Glutamatergic neuron (in vitro differentiated cells): ENCODE measurements around the gene CDC25B. TPM values are rescaled to one million over a fixed set of nuclear protein-coding genes. Genes with fewer than 3 reads are reported as not detected.

ENCODE experiments used
- DNase-seq: peaks from one replicate; pipeline ENCODE4 v3.0.0; 2022
- H3K27ac Mint-ChIP-seq: one replicate; pipeline ENCODE4 v1.8.0; 2020; ENCODE audit warnings: mild to moderate bottlenecking, mixed read lengths, inconsistent platforms; ENCODE audit not compliant: unreplicated experiment
- H3K27me3 Mint-ChIP-seq: one replicate; pipeline ENCODE4 v1.8.0; 2020; ENCODE audit warnings: mild to moderate bottlenecking, moderate library complexity, mixed read lengths, inconsistent platforms; ENCODE audit not compliant: unreplicated experiment
- H3K36me3 Mint-ChIP-seq: one replicate; pipeline ENCODE4 v1.8.0; 2020; ENCODE audit warnings: mild to moderate bottlenecking, mixed read lengths, inconsistent platforms; ENCODE audit not compliant: unreplicated experiment
- H3K4me1 Mint-ChIP-seq: one replicate; pipeline ENCODE4 v1.8.0; 2020; ENCODE audit warnings: mild to moderate bottlenecking, low read depth, mixed read lengths, inconsistent platforms; ENCODE audit not compliant: unreplicated experiment
- H3K4me3 Mint-ChIP-seq: one replicate; pipeline ENCODE4 v1.8.0; 2020; ENCODE audit warnings: mild to moderate bottlenecking, mixed read lengths, inconsistent platforms; ENCODE audit not compliant: unreplicated experiment
- H3K9me3 Mint-ChIP-seq: one replicate; pipeline ENCODE4 v1.8.0; 2020; ENCODE audit warnings: mild to moderate bottlenecking, moderate library complexity, mixed read lengths, inconsistent platforms; ENCODE audit not compliant: unreplicated experiment
- total RNA-seq: library from RNA; stranded (reverse); fragmentation: NEBNext Ultra II Directional; extraction: Animal tissue kit (Norgen Biotek cat#: 25700); gene quantifications from one replicate; pipeline ENCODE4 v1.2.1, GENCODE V29; 2021; ENCODE audit not compliant: unreplicated experiment
- TF ChIP-seq, protein P1 (sequence below): fragments of 200-600 bp; sonication (generic); IDR thresholded peaks from one replicate; pipeline ENCODE4 v1.5.0; 2021; ENCODE audit not compliant: partially characterized antibody, unreplicated experiment

The CDC25B gene
- total RNA-seq, 1 donor from 2014 or later = 27.6 TPM

DNA sequence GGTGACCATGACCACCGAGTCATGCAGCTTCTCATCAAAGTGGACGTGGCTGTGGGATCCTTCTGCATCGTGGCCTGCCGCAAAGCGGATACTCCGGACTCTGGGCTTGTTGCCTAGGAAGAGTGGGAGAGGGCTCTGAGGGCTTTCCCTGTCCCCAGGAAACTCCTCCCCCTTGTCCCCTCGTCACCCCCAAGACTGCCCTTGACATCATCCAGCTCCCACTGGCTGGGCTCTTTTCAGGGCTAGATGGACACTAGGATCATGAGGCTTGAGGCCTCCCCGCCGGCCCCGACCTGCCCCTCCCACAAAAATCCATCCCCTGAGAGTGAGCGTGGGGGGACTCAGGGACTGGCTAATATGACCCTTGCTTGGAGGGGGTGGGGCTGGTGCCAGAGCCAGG, 37.5 kb upstream of the CDC25B start:
- peaks cover 3% of the 10 kb centered on the region for H3K27me3 Mint-ChIP-seq
- no peak overlapping the region for H3K4me3 Mint-ChIP-seq
- H3K9me3 Mint-ChIP-seq = peaks cover 5% of the 10 kb centered on the region
- TF ChIP-seq, protein P1, sequence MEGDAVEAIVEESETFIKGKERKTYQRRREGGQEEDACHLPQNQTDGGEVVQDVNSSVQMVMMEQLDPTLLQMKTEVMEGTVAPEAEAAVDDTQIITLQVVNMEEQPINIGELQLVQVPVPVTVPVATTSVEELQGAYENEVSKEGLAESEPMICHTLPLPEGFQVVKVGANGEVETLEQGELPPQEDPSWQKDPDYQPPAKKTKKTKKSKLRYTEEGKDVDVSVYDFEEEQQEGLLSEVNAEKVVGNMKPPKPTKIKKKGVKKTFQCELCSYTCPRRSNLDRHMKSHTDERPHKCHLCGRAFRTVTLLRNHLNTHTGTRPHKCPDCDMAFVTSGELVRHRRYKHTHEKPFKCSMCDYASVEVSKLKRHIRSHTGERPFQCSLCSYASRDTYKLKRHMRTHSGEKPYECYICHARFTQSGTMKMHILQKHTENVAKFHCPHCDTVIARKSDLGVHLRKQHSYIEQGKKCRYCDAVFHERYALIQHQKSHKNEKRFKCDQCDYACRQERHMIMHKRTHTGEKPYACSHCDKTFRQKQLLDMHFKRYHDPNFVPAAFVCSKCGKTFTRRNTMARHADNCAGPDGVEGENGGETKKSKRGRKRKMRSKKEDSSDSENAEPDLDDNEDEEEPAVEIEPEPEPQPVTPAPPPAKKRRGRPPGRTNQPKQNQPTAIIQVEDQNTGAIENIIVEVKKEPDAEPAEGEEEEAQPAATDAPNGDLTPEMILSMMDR = no peak
- no peak for DNase-seq
- H3K36me3 Mint-ChIP-seq = peaks cover 4% of the 10 kb centered on the region
- no peak overlapping the region for H3K27ac Mint-ChIP-seq
- peaks cover 4% of the 10 kb centered on the region for H3K4me1 Mint-ChIP-seq

DNA sequence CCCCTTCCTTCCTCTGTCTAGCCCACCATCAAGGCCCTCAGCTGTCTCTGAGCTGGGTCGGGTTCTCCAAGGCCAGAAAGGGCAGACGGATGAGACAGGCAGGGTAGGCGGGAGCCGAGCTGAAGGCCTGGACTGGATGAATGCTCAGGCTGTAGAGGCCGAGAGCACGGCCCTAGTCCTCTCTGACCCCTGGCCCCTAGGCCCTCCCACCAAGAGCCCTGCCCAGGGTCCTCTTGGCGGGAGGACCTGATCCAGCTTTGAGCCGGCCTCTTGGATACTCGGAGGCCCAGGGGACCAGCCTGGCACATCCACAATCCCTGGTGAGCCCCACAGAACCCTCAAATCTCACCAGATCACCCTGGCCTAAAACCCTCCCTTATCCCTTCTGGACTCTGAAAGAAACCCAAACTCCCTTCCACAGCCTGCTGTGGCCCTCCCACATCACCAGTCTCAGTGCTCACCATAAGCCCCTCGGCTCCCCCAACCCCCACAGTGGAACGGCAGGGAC, 36.7 kb upstream of the CDC25B start:
- Mint-ChIP-seq H3K4me3 (no peak overlapping the region), H3K9me3 (peaks cover 5% of the 10 kb centered on the region), H3K36me3 (peaks cover 4% of the 10 kb centered on the region), H3K4me1 (peaks cover 6% of the 10 kb centered on the region), H3K27me3 (peaks cover 3% of the 10 kb centered on the region), H3K27ac (no peak overlapping the region)
- no peak for DNase-seq
- TF ChIP-seq, protein P1 = no peak

DNA sequence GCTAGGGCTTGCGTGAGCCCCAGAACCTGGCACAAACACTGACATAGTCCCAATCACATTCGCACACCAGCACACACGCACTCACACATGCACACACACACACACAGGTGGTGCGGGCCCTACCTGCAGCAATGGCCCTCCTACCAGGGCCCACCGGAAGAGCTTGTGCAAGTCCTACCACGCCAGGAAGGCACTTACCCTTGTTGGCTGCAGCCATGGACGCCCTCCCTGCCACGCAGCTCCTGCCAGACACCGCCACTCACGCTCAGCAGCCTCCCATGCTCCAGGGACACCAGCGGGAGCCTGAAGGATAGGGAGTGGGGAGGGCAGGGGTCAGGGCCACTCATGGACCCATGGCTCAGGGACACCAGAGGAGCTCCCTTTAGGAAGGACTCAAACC, 36.2 kb upstream of the CDC25B start:
- H3K4me3 Mint-ChIP-seq = no peak overlapping the region
- H3K27me3 Mint-ChIP-seq = peaks cover 3% of the 10 kb centered on the region
- H3K9me3 Mint-ChIP-seq = peaks cover 5% of the 10 kb centered on the region
- H3K27ac Mint-ChIP-seq = no peak overlapping the region
- H3K36me3 Mint-ChIP-seq = peaks cover 4% of the 10 kb centered on the region
- TF ChIP-seq, protein P1 = no peak
- peaks cover 8% of the 10 kb centered on the region for H3K4me1 Mint-ChIP-seq
- no peak for DNase-seq

DNA sequence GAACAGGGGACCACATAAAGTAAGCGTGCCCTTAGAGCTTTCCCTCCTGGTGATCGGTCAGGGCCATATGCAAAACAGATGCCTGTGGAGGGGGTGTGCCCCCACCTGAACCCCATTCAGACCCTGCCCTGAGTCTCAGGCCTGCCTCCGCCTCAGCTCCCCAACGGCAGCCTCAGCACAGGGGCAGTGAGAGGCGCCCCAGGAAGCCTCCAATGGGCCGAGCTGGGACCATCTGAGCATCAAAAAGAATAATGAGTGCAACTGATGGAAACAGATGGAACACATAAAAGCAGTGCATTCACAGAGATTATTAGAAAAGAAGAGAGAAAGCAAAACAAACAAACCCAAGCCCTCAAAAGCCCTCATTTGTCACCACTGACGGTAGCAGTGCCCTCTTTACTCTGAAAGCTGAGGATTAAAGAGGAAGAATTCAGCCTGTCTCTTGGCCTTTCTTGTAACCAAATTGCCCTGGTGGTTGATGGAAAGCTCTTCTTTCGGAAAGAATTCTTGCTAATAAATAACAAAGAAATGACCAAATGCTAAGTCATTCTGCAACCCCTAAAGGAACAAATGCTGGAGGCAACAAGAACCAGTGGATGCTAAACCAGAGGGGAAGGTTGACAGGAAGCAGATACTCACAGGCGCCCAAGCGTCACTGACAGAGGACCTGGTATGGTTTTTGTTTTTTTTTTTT, 35.3 kb upstream of the CDC25B start:
- peaks cover 17% of the 10 kb centered on the region for H3K4me1 Mint-ChIP-seq
- TF ChIP-seq, protein P1 = no peak
- H3K4me3 Mint-ChIP-seq = no peak overlapping the region
- peaks cover 5% of the 10 kb centered on the region for H3K9me3 Mint-ChIP-seq
- peaks cover 4% of the 10 kb centered on the region for H3K36me3 Mint-ChIP-seq
- no peak for DNase-seq
- H3K27me3 Mint-ChIP-seq = peaks cover 3% of the 10 kb centered on the region
- H3K27ac Mint-ChIP-seq = no peak overlapping the region
